Muscle of leg (tissue), 11 donors: ENCODE results near the gene TMEM150C. TPM values are rescaled to one million over a fixed set of nuclear protein-coding genes. Genes with fewer than 3 reads are reported as not detected.
A peak's percentile ranks its signal among the peaks of the same experiment; 100 is the strongest.

Source experiments
- DNase-seq: peaks from one replicate; pipeline ENCODE4 v3.0.0; 2013
- H3K27ac ChIP-seq: one replicate; pipeline ENCODE4 v1.5.1; 2013; ENCODE audit warnings: mild to moderate bottlenecking, low read length, control low read depth
- H3K27me3 ChIP-seq: one replicate; pipeline ENCODE4 v1.6.1; 2013; ENCODE audit warnings: low read length; ENCODE audit not compliant: control insufficient read depth, insufficient read depth
- H3K36me3 ChIP-seq: one replicate; pipeline ENCODE4 v1.6.1; 2013; ENCODE audit warnings: low read length; ENCODE audit not compliant: control insufficient read depth, insufficient read depth
- H3K4me1 ChIP-seq: one replicate; pipeline ENCODE4 v1.6.1; 2013; ENCODE audit warnings: low read length; ENCODE audit not compliant: control insufficient read depth, insufficient read depth
- H3K4me3 ChIP-seq: one replicate; pipeline ENCODE4 v1.5.1; 2013; ENCODE audit warnings: low read length, control low read depth
- H3K9me3 ChIP-seq: replicated peaks from 2 replicates; pipeline ENCODE4 v1.6.1; 2013; ENCODE audit warnings: low read depth, low read length; ENCODE audit not compliant: control insufficient read depth
- WGBS: methylation state at CpG from one replicate; pipeline ENCODE4 v1.1.5; 2013; ENCODE audit warnings: missing lambda C conversion rate; ENCODE audit not compliant: insufficient coverage; 5-methylcytosine and 5-hydroxymethylcytosine counted together
- polyA plus RNA-seq, 8 donors: library from polyadenylated mRNA; unstranded; fragments of 120-200 nt; gene quantifications; one replicate each; pipeline versions ENCODE4 v1.2.1 to v1.2.3, GENCODE V29; 2013; ENCODE audit warnings: inconsistent platforms in 1 of 8, low replicate concordance in 1 of 8; ENCODE audit not compliant: insufficient read length in 8 of 8, insufficient read depth in 1 of 8
- total RNA-seq: library from RNA; stranded (reverse); fragments of 120-200 nt; gene quantifications from one replicate; pipeline ENCODE4 v1.2.4, GENCODE V29; 2013

TMEM150C gene
- total and polyA plus RNA-seq, 9 donors = 2.6 to 6.3 (median 3.3) TPM

- WGBS = no CpG with 5 or more reads among the region's 2 CpGs
Observed at GRCh38 chr4:82521283-82521682, 40.5 kb downstream of the TMEM150C start.

GRCh38 chr4:82519776-82520175, 42.0 kb downstream of the TMEM150C start:
- Histone ChIP-seq H3K9me3 (no peaks in the 10 kb centered on the region), H3K27me3 (no peaks in the 10 kb centered on the region), H3K27ac (no peak overlapping the region), H3K36me3 (no peaks in the 10 kb centered on the region), H3K4me3 (no peak overlapping the region), H3K4me1 (no peaks in the 10 kb centered on the region)
- no peak for DNase-seq
- no CpG with 5 or more reads among the region's 2 CpGs for WGBS

More at GRCh38 chr4:82521283-82521682, 40.5 kb downstream of the TMEM150C start:
- Histone ChIP-seq H3K27ac (no peak overlapping the region), H3K4me3 (no peak overlapping the region), H3K4me1 (no peaks in the 10 kb centered on the region), H3K36me3 (no peaks in the 10 kb centered on the region), H3K9me3 (no peaks in the 10 kb centered on the region), H3K27me3 (no peaks in the 10 kb centered on the region)
- DNase-seq = no peak

GRCh38 chr4:82519072-82519471, 42.7 kb downstream of the TMEM150C start:
- 93% methylated on average over 2 of the region's 3 CpGs for WGBS
- no peak overlapping the region for H3K4me3 ChIP-seq

GRCh38 chr4:82517043-82517442, 44.7 kb downstream of the TMEM150C start:
- no peak overlapping the region for H3K27ac ChIP-seq
- H3K4me1 ChIP-seq = no peaks in the 10 kb centered on the region
- H3K27me3 ChIP-seq = no peaks in the 10 kb centered on the region
- no peak overlapping the region for H3K4me3 ChIP-seq
- no peaks in the 10 kb centered on the region for H3K9me3 ChIP-seq
- no peak for DNase-seq
- no peaks in the 10 kb centered on the region for H3K36me3 ChIP-seq
- 11% methylated on average over 2 of the region's 2 CpGs for WGBS

More at GRCh38 chr4:82519072-82519471, 42.7 kb downstream of the TMEM150C start:
- H3K27me3 ChIP-seq = no peaks in the 10 kb centered on the region
- no peak for DNase-seq
- no peaks in the 10 kb centered on the region for H3K9me3 ChIP-seq
- H3K27ac ChIP-seq = no peak overlapping the region
- H3K36me3 ChIP-seq = no peaks in the 10 kb centered on the region
- no peaks in the 10 kb centered on the region for H3K4me1 ChIP-seq

GRCh38 chr4:82515705-82516104, 46.1 kb downstream of the TMEM150C start:
- DNase-seq = peak; percentile 55

GRCh38 chr4:82513382-82513781, 48.4 kb downstream of the TMEM150C start:
- WGBS = no CpG with 5 or more reads among the region's 2 CpGs
- Histone ChIP-seq H3K9me3 (no peaks in the 10 kb centered on the region), H3K4me3 (no peak overlapping the region), H3K27ac (no peak overlapping the region), H3K4me1 (no peaks in the 10 kb centered on the region), H3K27me3 (no peaks in the 10 kb centered on the region), H3K36me3 (no peaks in the 10 kb centered on the region)
- DNase-seq = no peak

More at GRCh38 chr4:82515705-82516104, 46.1 kb downstream of the TMEM150C start:
- no peaks in the 10 kb centered on the region for H3K27me3 ChIP-seq
- H3K27ac ChIP-seq = no peak overlapping the region
- no peaks in the 10 kb centered on the region for H3K36me3 ChIP-seq
- H3K9me3 ChIP-seq = no peaks in the 10 kb centered on the region
- no peaks in the 10 kb centered on the region for H3K4me1 ChIP-seq
- 36% methylated on average over 2 of the region's 3 CpGs for WGBS
- no peak overlapping the region for H3K4me3 ChIP-seq

- H3K9me3 ChIP-seq = no peaks in the 10 kb centered on the region
- no peaks in the 10 kb centered on the region for H3K27me3 ChIP-seq
- WGBS = no CpG with 5 or more reads among the region's 3 CpGs
- H3K4me1 ChIP-seq = no peaks in the 10 kb centered on the region
- no peak for DNase-seq
- H3K36me3 ChIP-seq = no peaks in the 10 kb centered on the region
- no peak overlapping the region for H3K27ac ChIP-seq
- H3K4me3 ChIP-seq = no peak overlapping the region
Observed at GRCh38 chr4:82510216-82510615, 51.6 kb downstream of the TMEM150C start.

- Histone ChIP-seq H3K9me3 (no peaks in the 10 kb centered on the region), H3K27ac (no peak overlapping the region), H3K36me3 (no peaks in the 10 kb centered on the region), H3K27me3 (no peaks in the 10 kb centered on the region), H3K4me1 (no peaks in the 10 kb centered on the region), H3K4me3 (no peak overlapping the region)
- peak; percentile 88 for DNase-seq
- WGBS = no CpG with 5 or more reads among the region's 5 CpGs
Observed at GRCh38 chr4:82508806-82509428, 52.9 kb downstream of the TMEM150C start.

GRCh38 chr4:82508011-82508410, 53.8 kb downstream of the TMEM150C start:
- Histone ChIP-seq H3K4me3 (no peak overlapping the region), H3K4me1 (no peaks in the 10 kb centered on the region)
- DNase-seq = peak; percentile 55

GRCh38 chr4:82501154-82501442, 60.7 kb downstream of the TMEM150C start:
- no peaks in the 10 kb centered on the region for H3K4me1 ChIP-seq
- no peaks in the 10 kb centered on the region for H3K27me3 ChIP-seq
- no peaks in the 10 kb centered on the region for H3K36me3 ChIP-seq
- H3K27ac ChIP-seq = no peak overlapping the region
- DNase-seq = no peak
- H3K4me3 ChIP-seq = no peak overlapping the region
- WGBS = 90% methylated on average over 1 of the region's 2 CpGs
- no peaks in the 10 kb centered on the region for H3K9me3 ChIP-seq

More at GRCh38 chr4:82508011-82508410, 53.8 kb downstream of the TMEM150C start:
- H3K27me3 ChIP-seq = no peaks in the 10 kb centered on the region
- no peaks in the 10 kb centered on the region for H3K9me3 ChIP-seq
- H3K36me3 ChIP-seq = no peaks in the 10 kb centered on the region
- no peak overlapping the region for H3K27ac ChIP-seq
